Panc1 (cell line): ENCODE measurements around the gene BMP2K. TPM values are rescaled to one million over a fixed set of nuclear protein-coding genes. Genes with fewer than 3 reads are reported as not detected.

Experiments used
- ATAC-seq: fragments of 200-7000 bp; cut with Tn5 transposase; 2 replicates; pipeline ENCODE4 v1.9.1; 2020; ENCODE audit warnings: mild to moderate bottlenecking, moderate library complexity
- BruUV-seq: library from RNA; stranded (reverse); fragments of 400-500 nt; replicated peaks from 2 replicates; lab custom pipeline; 2021; lab: Mats Ljungman, UMichigan
- CTCF ChIA-PET: fragments of 300-600 bp; sonication (Branson Sonifier 250); formaldehyde crosslinking; loops from one replicate; lab custom pipeline; 2022; ENCODE audit warnings: antibody characterized with exemption; lab: Charles Lee
- POLR2A ChIA-PET: fragments of 300-600 bp; sonication (Branson Sonifier 250); formaldehyde crosslinking; loops from one replicate; lab custom pipeline; 2022; ENCODE audit warnings: antibody characterized with exemption; lab: Charles Lee
- DNase-seq: peaks from one replicate; pipeline ENCODE4 v3.0.0-alpha.2; 2010; ENCODE audit warnings: low read depth, low spot score
- H3K27ac ChIP-seq: 2 replicates; pipeline ENCODE4 v1.5.1; 2011; ENCODE audit warnings: mild to moderate bottlenecking, low read length, inconsistent platforms
- H3K27me3 ChIP-seq: fragments of 200-500 bp; sonication (Bioruptor generic); 2 replicates; pipeline ENCODE4 v1.6.0; 2014; ENCODE audit warnings: low read length, inconsistent platforms; ENCODE audit not compliant: control insufficient read depth, insufficient read depth
- H3K36me3 ChIP-seq: fragments of 200-500 bp; sonication (Bioruptor generic); 2 replicates; pipeline ENCODE4 v1.5.1; 2014; ENCODE audit warnings: inconsistent platforms, mild to moderate bottlenecking, low read length, moderate library complexity; ENCODE audit not compliant: control insufficient read depth, insufficient read depth
- H3K4me1 ChIP-seq: 2 replicates; pipeline ENCODE4 v1.5.1; 2011; ENCODE audit warnings: inconsistent platforms, mild to moderate bottlenecking, low read length, moderate library complexity; ENCODE audit not compliant: control insufficient read depth, insufficient read depth
- H3K4me3 ChIP-seq, 2 experiments: 2 replicates each; pipeline ENCODE4 v1.5.1; 2011 to 2012; ENCODE audit warnings: low read depth in 2 of 2, low read length in 2 of 2, mild to moderate bottlenecking in 2 of 2, inconsistent platforms in 1 of 2, moderate library complexity in 1 of 2
- H3K9me3 ChIP-seq: fragments of 200-500 bp; sonication (Bioruptor generic); 2 replicates; pipeline ENCODE4 v1.5.1; 2014; ENCODE audit warnings: low read depth, mild to moderate bottlenecking, inconsistent platforms, low read length, moderate library complexity; ENCODE audit not compliant: control insufficient read depth, insufficient read depth
- POLR2AphosphoS5 ChIP-seq: IDR thresholded peaks from 2 replicates; pipeline ENCODE4 v1.6.1; 2012; ENCODE audit warnings: mild to moderate bottlenecking, low read depth, low read length, moderate library complexity
- SIN3A ChIP-seq: IDR thresholded peaks from 2 replicates; pipeline ENCODE4 v1.6.1; 2012; ENCODE audit warnings: low read depth, mild to moderate bottlenecking, low read length, moderate library complexity, borderline replicate concordance; ENCODE audit not compliant: insufficient read depth
- TCF7L2 ChIP-seq: IDR thresholded peaks from 2 replicates; pipeline ENCODE4 v1.6.1; 2011; ENCODE audit warnings: mild to moderate bottlenecking, low read depth, low read length, inconsistent platforms
- in situ Hi-C: cut with HindIII; loops from 2 replicates; pipeline ENCODE4 v1.10.0; 2016; ENCODE audit warnings: low sequenced_read_pairs, low pct_unique_long_range_greater_than_20kb
- intact Hi-C: fragments of 100-400 bp; cut with micrococcal nuclease; formaldehyde crosslinking; loops from one replicate; pipeline ENCODE4 v1.10.0; 2022; ENCODE audit not compliant: unreplicated experiment
- total RNA-seq: library from RNA; stranded (reverse); gene quantifications from one replicate; pipeline ENCODE4 v1.2.1, GENCODE V29; 2021; ENCODE audit not compliant: unreplicated experiment
- TF ChIP-seq, protein P1 (sequence below): fragments of 450-650 bp; IDR thresholded peaks from 2 replicates; pipeline ENCODE4 v1.5.1; 2017; ENCODE audit warnings: mild to moderate bottlenecking
- TF ChIP-seq, protein P2 (sequence below), 2 experiments: IDR thresholded peaks; 2 replicates each; pipeline ENCODE4 v1.6.1; 2011 to 2012; ENCODE audit warnings: low read depth in 2 of 2, control low read depth in 1 of 2, low read length in 1 of 2, mild to moderate bottlenecking in 1 of 2, moderate library complexity in 1 of 2; ENCODE audit not compliant: insufficient read depth in 1 of 2

BMP2K gene
- total RNA-seq, 1 experiment from 2014 or later = 23.3 TPM

DNA sequence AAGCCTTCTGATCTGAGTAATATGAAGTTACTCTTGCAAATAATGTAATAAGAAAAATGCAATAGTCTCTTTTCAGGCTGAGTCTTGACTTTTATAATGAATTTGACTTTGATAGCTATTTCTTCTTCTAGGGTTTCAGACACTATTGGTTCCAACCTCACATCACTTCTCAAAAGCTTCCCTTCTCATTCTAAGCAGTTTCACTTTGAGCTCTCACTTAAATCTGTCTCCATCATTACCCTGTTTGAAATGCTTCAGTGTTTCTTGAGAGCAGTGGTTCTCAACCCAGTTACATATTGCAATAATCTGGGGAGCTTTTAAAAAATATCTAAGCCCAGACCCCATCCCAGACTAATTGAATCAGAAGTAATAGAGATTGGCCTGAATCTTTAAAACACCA lies 40.5 kb upstream of the BMP2K start:
- no peak for ATAC-seq
- no peak for DNase-seq
- Histone ChIP-seq H3K27ac (no peak overlapping the region), H3K36me3 (no peaks in the 10 kb centered on the region), H3K27me3 (no peaks in the 10 kb centered on the region), H3K9me3 (no peaks in the 10 kb centered on the region), H3K4me1 (no peaks in the 10 kb centered on the region), H3K4me3 (no peak overlapping the region)
- no peak for TF ChIP-seq SIN3A
- TF ChIP-seq TCF7L2 = no peak
- TF ChIP-seq POLR2AphosphoS5 = no peak
- TF ChIP-seq, protein P1, sequence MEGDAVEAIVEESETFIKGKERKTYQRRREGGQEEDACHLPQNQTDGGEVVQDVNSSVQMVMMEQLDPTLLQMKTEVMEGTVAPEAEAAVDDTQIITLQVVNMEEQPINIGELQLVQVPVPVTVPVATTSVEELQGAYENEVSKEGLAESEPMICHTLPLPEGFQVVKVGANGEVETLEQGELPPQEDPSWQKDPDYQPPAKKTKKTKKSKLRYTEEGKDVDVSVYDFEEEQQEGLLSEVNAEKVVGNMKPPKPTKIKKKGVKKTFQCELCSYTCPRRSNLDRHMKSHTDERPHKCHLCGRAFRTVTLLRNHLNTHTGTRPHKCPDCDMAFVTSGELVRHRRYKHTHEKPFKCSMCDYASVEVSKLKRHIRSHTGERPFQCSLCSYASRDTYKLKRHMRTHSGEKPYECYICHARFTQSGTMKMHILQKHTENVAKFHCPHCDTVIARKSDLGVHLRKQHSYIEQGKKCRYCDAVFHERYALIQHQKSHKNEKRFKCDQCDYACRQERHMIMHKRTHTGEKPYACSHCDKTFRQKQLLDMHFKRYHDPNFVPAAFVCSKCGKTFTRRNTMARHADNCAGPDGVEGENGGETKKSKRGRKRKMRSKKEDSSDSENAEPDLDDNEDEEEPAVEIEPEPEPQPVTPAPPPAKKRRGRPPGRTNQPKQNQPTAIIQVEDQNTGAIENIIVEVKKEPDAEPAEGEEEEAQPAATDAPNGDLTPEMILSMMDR = no peak
- TF ChIP-seq, protein P2, sequence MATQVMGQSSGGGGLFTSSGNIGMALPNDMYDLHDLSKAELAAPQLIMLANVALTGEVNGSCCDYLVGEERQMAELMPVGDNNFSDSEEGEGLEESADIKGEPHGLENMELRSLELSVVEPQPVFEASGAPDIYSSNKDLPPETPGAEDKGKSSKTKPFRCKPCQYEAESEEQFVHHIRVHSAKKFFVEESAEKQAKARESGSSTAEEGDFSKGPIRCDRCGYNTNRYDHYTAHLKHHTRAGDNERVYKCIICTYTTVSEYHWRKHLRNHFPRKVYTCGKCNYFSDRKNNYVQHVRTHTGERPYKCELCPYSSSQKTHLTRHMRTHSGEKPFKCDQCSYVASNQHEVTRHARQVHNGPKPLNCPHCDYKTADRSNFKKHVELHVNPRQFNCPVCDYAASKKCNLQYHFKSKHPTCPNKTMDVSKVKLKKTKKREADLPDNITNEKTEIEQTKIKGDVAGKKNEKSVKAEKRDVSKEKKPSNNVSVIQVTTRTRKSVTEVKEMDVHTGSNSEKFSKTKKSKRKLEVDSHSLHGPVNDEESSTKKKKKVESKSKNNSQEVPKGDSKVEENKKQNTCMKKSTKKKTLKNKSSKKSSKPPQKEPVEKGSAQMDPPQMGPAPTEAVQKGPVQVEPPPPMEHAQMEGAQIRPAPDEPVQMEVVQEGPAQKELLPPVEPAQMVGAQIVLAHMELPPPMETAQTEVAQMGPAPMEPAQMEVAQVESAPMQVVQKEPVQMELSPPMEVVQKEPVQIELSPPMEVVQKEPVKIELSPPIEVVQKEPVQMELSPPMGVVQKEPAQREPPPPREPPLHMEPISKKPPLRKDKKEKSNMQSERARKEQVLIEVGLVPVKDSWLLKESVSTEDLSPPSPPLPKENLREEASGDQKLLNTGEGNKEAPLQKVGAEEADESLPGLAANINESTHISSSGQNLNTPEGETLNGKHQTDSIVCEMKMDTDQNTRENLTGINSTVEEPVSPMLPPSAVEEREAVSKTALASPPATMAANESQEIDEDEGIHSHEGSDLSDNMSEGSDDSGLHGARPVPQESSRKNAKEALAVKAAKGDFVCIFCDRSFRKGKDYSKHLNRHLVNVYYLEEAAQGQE (IDR thresholded peaks at IDR 0.05; ENCODE audit: insufficient read depth in 1 of 2, low read depth in 2 of 2, low read length in 1 of 2) = no peak
- BruUV-seq = no TSS peak
- POLR2A ChIA-PET = no interaction called here
- intact Hi-C loops (no loop called here), in situ Hi-C loops (no loop called here)
- CTCF ChIA-PET = no interaction called here

GRCh38 chr4:78737035-78737434 lies 39.1 kb upstream of the BMP2K start:
- Histone ChIP-seq H3K4me3 (no peak overlapping the region), H3K27ac (no peak overlapping the region), H3K36me3 (no peaks in the 10 kb centered on the region), H3K27me3 (no peaks in the 10 kb centered on the region), H3K9me3 (no peaks in the 10 kb centered on the region), H3K4me1 (no peaks in the 10 kb centered on the region)
- CTCF ChIA-PET = no interaction called here
- no peak for ATAC-seq
- no peak for DNase-seq
- BruUV-seq = no TSS peak
- TF ChIP-seq, protein P1 = no peak
- POLR2A ChIA-PET = no interaction called here
- in situ Hi-C loops (no loop called here), intact Hi-C loops (no loop called here)

DNA sequence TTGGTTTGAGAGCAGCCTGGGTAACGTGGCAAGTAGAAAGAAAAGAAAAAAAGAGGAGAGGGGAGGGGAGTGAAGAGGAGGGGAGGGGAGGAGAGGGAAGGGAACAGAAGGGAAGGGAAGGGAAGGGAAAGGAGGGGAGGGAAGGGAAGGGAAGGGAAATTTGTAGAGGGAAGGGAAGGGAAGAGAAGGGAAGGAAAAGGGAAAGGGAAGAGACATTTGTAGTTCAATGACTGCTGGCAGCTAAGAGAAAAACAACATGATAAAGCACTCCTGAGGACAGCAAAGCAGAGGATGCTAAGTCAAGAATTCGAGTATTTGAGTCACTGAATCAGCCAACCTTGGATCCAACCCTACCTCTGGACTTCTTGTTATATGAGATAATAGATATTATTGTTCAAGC lies 38.2 kb upstream of the BMP2K start:
- ChIA-PET POLR2A (no interaction called here), CTCF (interaction anchor here (0.6 kb wide), 1 partner anchor 830 kb away, joined by 4 read pairs; no protein-coding TSS in a partner anchor)
- Histone ChIP-seq H3K27ac (no peak overlapping the region), H3K4me3 (no peak overlapping the region), H3K4me1 (no peaks in the 10 kb centered on the region), H3K27me3 (no peaks in the 10 kb centered on the region), H3K36me3 (no peaks in the 10 kb centered on the region), H3K9me3 (no peaks in the 10 kb centered on the region)
- in situ Hi-C loops = no loop called here
- DNase-seq (no peak), ATAC-seq (no peak)
- intact Hi-C loops = no loop called here
- no TSS peak for BruUV-seq
- TF ChIP-seq, protein P2 (IDR thresholded peaks at IDR 0.05; ENCODE audit: insufficient read depth in 1 of 2, low read depth in 2 of 2, low read length in 1 of 2) = no peak
- no peak for TF ChIP-seq TCF7L2
- TF ChIP-seq SIN3A = no peak
- no peak for TF ChIP-seq POLR2AphosphoS5
- TF ChIP-seq, protein P1 = no peak
